Measurements from ENCODE around the gene POU2AF1. TPM values are rescaled to one million over a fixed set of nuclear protein-coding genes. Genes with fewer than 3 reads are reported as not detected.

The POU2AF1 gene, protein sequence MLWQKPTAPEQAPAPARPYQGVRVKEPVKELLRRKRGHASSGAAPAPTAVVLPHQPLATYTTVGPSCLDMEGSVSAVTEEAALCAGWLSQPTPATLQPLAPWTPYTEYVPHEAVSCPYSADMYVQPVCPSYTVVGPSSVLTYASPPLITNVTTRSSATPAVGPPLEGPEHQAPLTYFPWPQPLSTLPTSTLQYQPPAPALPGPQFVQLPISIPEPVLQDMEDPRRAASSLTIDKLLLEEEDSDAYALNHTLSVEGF
- total RNA-seq (2016; rRNA removed; fragmentation: Illumina TruSeq; extraction: Trizol) (1.8 and 1.9 TPM in 2 replicates), polyA plus RNA-seq (2011; rRNA removed) (3.6 and 5.3 TPM in 2 replicates), polyA minus RNA-seq (2011; rRNA and poly(A)+ RNA removed; ENCODE audit: low replicate concordance) (0.28 and 3.3 TPM in 2 replicates), Bru-seq, nascent RNA (percentile 43 among the genes with signal in this experiment), BruChase-seq, experiment 1, labeled RNA remaining after a 6-hour chase (percentile 43 among the genes with signal in this experiment), BruChase-seq, experiment 2, labeled RNA remaining after a 2-hour chase (percentile 42 among the genes with signal in this experiment)
- total RNA-seq (2016; cell fraction: cytosol; rRNA removed; fragmentation: Illumina TruSeq; extraction: Trizol; ENCODE audit: low read depth): 0.40 and 0.53 TPM in 2 replicates
- total RNA-seq (2016; cell fraction: insoluble cytoplasmic fraction; rRNA removed; fragmentation: Illumina TruSeq; extraction: Trizol): 1.0 and 1.1 TPM in 2 replicates
- 0.65 and 2.2 TPM in 2 replicates for total RNA-seq (2016; cell fraction: membrane; rRNA removed; fragmentation: Illumina TruSeq; extraction: Trizol)
- 0.81 and 1.8 TPM in 2 replicates for total RNA-seq (2016; cell fraction: nucleus; rRNA removed; fragmentation: Illumina TruSeq; extraction: Trizol)
- 3.0 and 3.2 TPM in 2 replicates for polyA plus RNA-seq (2011; cell fraction: cytosol; rRNA removed)
- polyA plus RNA-seq (2011; cell fraction: nucleus; rRNA removed): 8.2 and 10.5 TPM in 2 replicates
- 4.9 and 6.1 TPM in 2 replicates for polyA plus RNA-seq (2012)
- polyA plus RNA-seq (2016; cell fraction: cytosol; fragmentation: Illumina TruSeq; extraction: Trizol; ENCODE audit: low read depth): 0.52 and 0.81 TPM in 2 replicates
- polyA plus RNA-seq (2016; cell fraction: insoluble cytoplasmic fraction; fragmentation: Illumina TruSeq; extraction: Trizol; ENCODE audit: low read depth): 2.3 and 2.6 TPM in 2 replicates
- polyA plus RNA-seq (2016; cell fraction: membrane; fragmentation: Illumina TruSeq; extraction: Trizol; ENCODE audit: low read depth): 1.4 TPM in 2 replicates
- polyA plus RNA-seq (2016; cell fraction: nucleus; fragmentation: Illumina TruSeq; extraction: Trizol; ENCODE audit: insufficient read depth, low read depth): 3.4 and 4.0 TPM in 2 replicates
- 3.1 and 3.6 TPM in 2 replicates for polyA minus RNA-seq (2011; cell fraction: cytosol; rRNA and poly(A)+ RNA removed)
- 4.1 and 5.3 TPM in 2 replicates for polyA minus RNA-seq (2011; cell fraction: nucleus; rRNA and poly(A)+ RNA removed)
- long read RNA-seq, experiment 1, partial matches to known transcripts: 0 of 2 reads
- long read RNA-seq, experiment 1, other reads (novel, unspliced or antisense): 0 of 2 reads
- long read RNA-seq, experiment 2, partial matches to known transcripts: 2 of 15 reads
- long read RNA-seq, experiment 2, other reads (novel, unspliced or antisense): 11 of 15 reads

GRCh38 chr11:111378861-111379601, at the start of gene POU2AF1:
Gene POU2AF1, minus strand, starts transcription at chr11:111379275. Its CDS starts 98 bp downstream, at chr11:111379177.
- CTCF ChIA-PET (ENCODE audit: low intra/inter-chr PET ratio, low total read pairs): no interaction called here
- H3K9me3 ChIP-seq (ENCODE audit: low read length): no peaks in the 10 kb centered on the region
- BruUV-seq (replicated peaks): no TSS peak
- DNase-seq (ENCODE audit: low spot score) (no peak), FAIRE-seq (no peak), ATAC-seq (no peak; the same call in 2 of the 3 replicates)
- no peaks in the 10 kb centered on the region for H3K27me3 ChIP-seq (ENCODE audit: control insufficient read depth in 1 of 2, insufficient read depth in 2 of 2, low read length in 2 of 2)
- H4K20me1 ChIP-seq (ENCODE audit: insufficient read depth, low read length): no peaks in the 10 kb centered on the region
- WGBS (ENCODE audit: low lambda C conversion rate): 96% methylated on average over 26 of the region's 33 CpGs
- H3K4me1 ChIP-seq (ENCODE audit: insufficient read depth, low read length): peaks cover 37% of the 10 kb centered on the region
- H3K4me3 ChIP-seq (replicated peaks in 1 of 3; ENCODE audit: insufficient read depth in 1 of 3, low read depth in 2 of 3, low read length in 3 of 3): no peak within 1 kb of the TSS
- H2AFZ ChIP-seq (ENCODE audit: low read length): no peak within 1 kb of the TSS
- H3K36me3 ChIP-seq (replicated peaks in 1 of 2; ENCODE audit: control insufficient read depth in 1 of 2, insufficient read depth in 2 of 2, low read length in 2 of 2): no peaks in the 10 kb centered on the region
- POLR2A ChIA-PET: no interaction called here
- TF ChIP-seq SMAD1 (CRISPR knock-in tag; IDR thresholded peaks at IDR 0.05; ENCODE audit: borderline replicate concordance, low read depth) (no peak), MZF1 (CRISPR knock-in tag; IDR thresholded peaks at IDR 0.05; ENCODE audit: borderline replicate concordance) (no peak), ZNF296 (CRISPR knock-in tag; conservative IDR thresholded peaks at IDR 0.05) (no peak), ZNF274 (CRISPR knock-in tag; IDR thresholded peaks at IDR 0.05) (no peak), MATR3 (CRISPR knock-in tag; IDR thresholded peaks at IDR 0.05) (no peak), NR2F6 (IDR thresholded peaks at IDR 0.05) (no peak), NR2F6 (CRISPR knock-in tag; IDR thresholded peaks at IDR 0.05) (no peak), SKI (IDR thresholded peaks at IDR 0.05; ENCODE audit: partially characterized antibody) (no peak)
- TF ChIP-seq, protein P1, sequence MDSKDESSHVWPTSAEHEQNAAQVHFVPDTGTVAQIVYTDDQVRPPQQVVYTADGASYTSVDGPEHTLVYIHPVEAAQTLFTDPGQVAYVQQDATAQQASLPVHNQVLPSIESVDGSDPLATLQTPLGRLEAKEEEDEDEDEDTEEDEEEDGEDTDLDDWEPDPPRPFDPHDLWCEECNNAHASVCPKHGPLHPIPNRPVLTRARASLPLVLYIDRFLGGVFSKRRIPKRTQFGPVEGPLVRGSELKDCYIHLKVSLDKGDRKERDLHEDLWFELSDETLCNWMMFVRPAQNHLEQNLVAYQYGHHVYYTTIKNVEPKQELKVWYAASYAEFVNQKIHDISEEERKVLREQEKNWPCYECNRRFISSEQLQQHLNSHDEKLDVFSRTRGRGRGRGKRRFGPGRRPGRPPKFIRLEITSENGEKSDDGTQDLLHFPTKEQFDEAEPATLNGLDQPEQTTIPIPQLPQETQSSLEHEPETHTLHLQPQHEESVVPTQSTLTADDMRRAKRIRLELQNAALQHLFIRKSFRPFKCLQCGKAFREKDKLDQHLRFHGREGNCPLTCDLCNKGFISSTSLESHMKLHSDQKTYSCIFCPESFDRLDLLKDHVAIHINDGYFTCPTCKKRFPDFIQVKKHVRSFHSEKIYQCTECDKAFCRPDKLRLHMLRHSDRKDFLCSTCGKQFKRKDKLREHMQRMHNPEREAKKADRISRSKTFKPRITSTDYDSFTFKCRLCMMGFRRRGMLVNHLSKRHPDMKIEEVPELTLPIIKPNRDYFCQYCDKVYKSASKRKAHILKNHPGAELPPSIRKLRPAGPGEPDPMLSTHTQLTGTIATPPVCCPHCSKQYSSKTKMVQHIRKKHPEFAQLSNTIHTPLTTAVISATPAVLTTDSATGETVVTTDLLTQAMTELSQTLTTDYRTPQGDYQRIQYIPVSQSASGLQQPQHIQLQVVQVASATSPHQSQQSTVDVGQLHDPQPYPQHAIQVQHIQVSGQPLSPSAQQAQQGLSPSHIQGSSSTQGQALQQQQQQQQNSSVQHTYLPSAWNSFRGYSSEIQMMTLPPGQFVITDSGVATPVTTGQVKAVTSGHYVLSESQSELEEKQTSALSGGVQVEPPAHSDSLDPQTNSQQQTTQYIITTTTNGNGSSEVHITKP (CRISPR knock-in tag; IDR thresholded peaks at IDR 0.05; ENCODE audit: low read depth): no peak
- intact Hi-C loops (cut with micrococcal nuclease; ENCODE audit: unreplicated experiment) (no loop called here), in situ Hi-C loops (cut with HindIII; ENCODE audit: extremely low pct_ligation_motif_present, low pct_unique_long_range_greater_than_20kb) (no loop called here)
- H3K79me2 ChIP-seq (ENCODE audit: insufficient read depth, low read length): no peaks in the 10 kb centered on the region
- H3K27ac ChIP-seq (ENCODE audit: extremely low read length, insufficient read depth, low read length): no peak within 1 kb of the TSS
- no peak within 1 kb of the TSS for H3K9ac ChIP-seq (ENCODE audit: insufficient read depth, low read depth, low read length)
- H3K4me2 ChIP-seq (ENCODE audit: low read depth, low read length): no peak within 1 kb of the TSS
